Adrenal gland (tissue), 12 donors: ENCODE data around the gene PRSS38. TPM values are rescaled to one million over a fixed set of nuclear protein-coding genes. Genes with fewer than 3 reads are reported as not detected.

ENCODE experiments used
- DNase-seq, 7 donors: peaks; one replicate each; pipeline ENCODE4 v3.0.0-alpha.2; 2019 to 2020
- H3K27ac ChIP-seq, 5 donors: fragments of 200-600 bp; sonication (generic) in 4 of 5; 1 replicate in 3 of 5; 2 replicates in 2 of 5; pipeline versions ENCODE4 v1.5.1 to v1.8.0; 2016 to 2020; ENCODE audit warnings: mild to moderate bottlenecking in 1 of 5
- H3K27me3 ChIP-seq: fragments of 200-600 bp; 2 replicates; pipeline ENCODE4 v1.8.0; 2021
- H3K36me3 ChIP-seq, 2 donors: fragments of 200-600 bp; replicated peaks in 1 of 2; 1 replicate in 1 of 2; 2 replicates in 1 of 2; pipeline versions ENCODE4 v1.5.1 to v1.8.0; 2018 to 2022
- H3K4me1 ChIP-seq, 2 donors: fragments of 200-600 bp; replicated peaks in 1 of 2; 1 replicate in 1 of 2; 2 replicates in 1 of 2; pipeline versions ENCODE4 v1.5.1 to v1.8.0; 2018 to 2021
- H3K4me3 ChIP-seq, 4 donors: fragments of 200-600 bp; sonication (generic) in 3 of 4; one replicate each; pipeline ENCODE4 v1.5.1; 2016 to 2018
- H3K9me3 ChIP-seq, 3 donors: fragments of 200-600 bp; sonication (generic) in 1 of 3; replicated peaks in 1 of 3; 1 replicate in 2 of 3; 2 replicates in 1 of 3; pipeline versions ENCODE4 v1.5.1 to v1.8.0; 2016 to 2021
- CTCF ChIP-seq, 6 experiments: fragments of 450-650 bp in 4 of 6; fragments of 200-600 bp in 2 of 6; sonication (generic) in 1 of 6; IDR thresholded peaks; 1 replicate in 5 of 6; 2 replicates in 1 of 6; pipeline versions ENCODE4 v1.5.1 to v1.8.0; 2016 to 2021; ENCODE audit warnings: antibody characterized with exemption in 6 of 6, mild to moderate bottlenecking in 2 of 6, moderate library complexity in 1 of 6
- POLR2A ChIP-seq, 2 donors: fragments of 450-650 bp; IDR thresholded peaks; one replicate each; pipeline ENCODE4 v1.6.1; 2017; ENCODE audit warnings: antibody characterized with exemption in 2 of 2, mild to moderate bottlenecking in 2 of 2, moderate library complexity in 1 of 2
- WGBS, 4 donors: extraction: QIAGEN DNeasy Blood & Tissue Kit in 2 of 4; methylation state at CpG; one replicate each; pipeline versions ENCODE4 v1.1.5 to v1.1.7; 2013 to 2017; 5-methylcytosine and 5-hydroxymethylcytosine counted together
- intact Hi-C, 2 donors: fragments of 100-400 bp; cut with DNase I; formaldehyde crosslinking; loops; one replicate each; pipeline versions ENCODE4 v1.14.1 to v1.15.0; 2022 to 2023
- polyA plus RNA-seq, 3 donors: library from polyadenylated mRNA; stranded (reverse); fragments of 200-250 nt in 2 of 3; fragments of 350-450 nt in 1 of 3; fragmentation: Illumina TruSeq in 1 of 3; extraction: RNeasy Lipid Tissue Mini Kit (QIAGEN cat#74804) in 1 of 3; gene quantifications; one replicate each; pipeline ENCODE4 v1.2.3, GENCODE V29; 2013 to 2014
- total RNA-seq, 9 donors: library from RNA; depleted of rRNA in 4 of 9; stranded (reverse); fragments of >200 nt in 4 of 9; fragments of 120-200 nt in 1 of 9; fragmentation: NEBNext Ultra II Directional in 1 of 9; extraction: Animal tissue kit (Norgen Biotek cat#: 25700) in 1 of 9; gene quantifications; one replicate each; pipeline versions ENCODE4 v1.1.0 to v1.2.4, GENCODE V29; 2013 to 2023
- donor health status: healthy with polysubstance abuse.
- donor health status: Bipolar disorder and iron deficiency.
- donor health status: DM: yes; HTN: yes; CAD: no.
- donor health status: DM: no; HTN: no; CAD: no.
- donor health status: DM: no; HTN: no; CAD: no.
- donor health status: DM: yes; HTN: yes; CAD: no.

PRSS38 gene
- total and polyA plus RNA-seq, 12 donors, result not detected

- peaks cover 0 to 57% of the 10 kb centered on the region in 2 donors for H3K36me3 ChIP-seq
- no peaks in the 10 kb centered on the region for H3K9me3 ChIP-seq
- TF ChIP-seq POLR2A (IDR thresholded peaks at IDR 0.05) (no peak), CTCF (IDR thresholded peaks at IDR 0.05) (no peak)
- H3K4me1 ChIP-seq, result peaks cover 2 to 11% of the 10 kb centered on the region in 2 donors
- intact Hi-C loops, result loop anchor here in 1 of 2 donors (10.0 kb wide), 1 partner anchor 283 kb away; no protein-coding TSS in a partner anchor
- H3K27ac ChIP-seq, result no peak overlapping the region
- WGBS, 4 donors, result 91 to 94% (median 92%) methylated on average over 6 of the region's 6 CpGs
- no peak overlapping the region for H3K4me3 ChIP-seq
- no peaks in the 10 kb centered on the region for H3K27me3 ChIP-seq
- no peak for DNase-seq
These were observed 47.9 kb upstream of the PRSS38 start for GRCh38 chr1:227767401-227768124.

- no peak overlapping the region for H3K27ac ChIP-seq
- peaks cover 0 to 7% of the 10 kb centered on the region in 2 donors for H3K4me1 ChIP-seq
- intact Hi-C loops, result loop anchor here in 1 of 2 donors (10.0 kb wide), 1 partner anchor 283 kb away; no protein-coding TSS in a partner anchor
- H3K27me3 ChIP-seq, result no peaks in the 10 kb centered on the region
- peaks cover 0 to 57% of the 10 kb centered on the region in 2 donors for H3K36me3 ChIP-seq
- H3K4me3 ChIP-seq, result no peak overlapping the region
- H3K9me3 ChIP-seq, result no peaks in the 10 kb centered on the region
- DNase-seq, result no peak
- WGBS, 4 donors, result 93 to 97% (median 96%) methylated on average over 7 of the region's 7 CpGs
- TF ChIP-seq POLR2A (IDR thresholded peaks at IDR 0.05) (no peak), CTCF (IDR thresholded peaks at IDR 0.05) (no peak)
These were observed 47.4 kb upstream of the PRSS38 start for GRCh38 chr1:227768125-227768439.

GRCh38 chr1:227768640-227769039 is 46.8 kb upstream of the PRSS38 start:
- no peak overlapping the region for H3K27ac ChIP-seq
- H3K27me3 ChIP-seq, result no peaks in the 10 kb centered on the region
- no peak for DNase-seq
- H3K4me3 ChIP-seq, result no peak overlapping the region
- peaks cover 0 to 57% of the 10 kb centered on the region in 2 donors for H3K36me3 ChIP-seq
- intact Hi-C loops, result loop anchor here in 1 of 2 donors (10.0 kb wide), 1 partner anchor 284 kb away; no protein-coding TSS in a partner anchor
- no peaks in the 10 kb centered on the region for H3K9me3 ChIP-seq
- H3K4me1 ChIP-seq, result peaks cover 0 to 5% of the 10 kb centered on the region in 2 donors
- TF ChIP-seq POLR2A (IDR thresholded peaks at IDR 0.05) (no peak), CTCF (IDR thresholded peaks at IDR 0.05) (no peak)
- 89 to 96% (median 92%) methylated on average over 6 of the region's 6 CpGs for WGBS, 4 donors

GRCh38 chr1:227769047-227769935 is 46.2 kb upstream of the PRSS38 start:
- Histone ChIP-seq H3K27me3 (no peaks in the 10 kb centered on the region), H3K4me3 (no peak overlapping the region), H3K9me3 (no peaks in the 10 kb centered on the region), H3K36me3 (peaks cover 0 to 53% of the 10 kb centered on the region in 2 donors), H3K4me1 (no peaks in the 10 kb centered on the region), H3K27ac (no peak overlapping the region)
- intact Hi-C loops, result loop anchor here in 1 of 2 donors (10.0 kb wide), 1 partner anchor 284 kb away; no protein-coding TSS in a partner anchor
- no peak for DNase-seq
- no peak for TF ChIP-seq POLR2A (IDR thresholded peaks at IDR 0.05)
- 82 to 94% (median 91%) methylated on average over 10 to 20 of the region's 20 CpGs for WGBS, 4 donors
